Fibroblast of villous mesenchyme (primary cell): ENCODE results near the gene LRRC58. TPM values are rescaled to one million over a fixed set of nuclear protein-coding genes. Genes with fewer than 3 reads are reported as not detected.

Experiments
- DNase-seq: peaks from one replicate; pipeline ENCODE4 v3.0.0-alpha.2; 2010; ENCODE audit warnings: low read depth
- H3K4me3 ChIP-seq: 2 replicates; pipeline ENCODE4 v1.5.1; 2011; ENCODE audit warnings: low read depth, mild to moderate bottlenecking, low read length
- total RNA-seq: library from RNA; depleted of rRNA; stranded (reverse); fragments of >200 nt; gene quantifications from 2 replicates; pipeline ENCODE4 v1.2.3, GENCODE V29; 2012
- TF ChIP-seq, protein P1 (sequence below): IDR thresholded peaks from 2 replicates; pipeline ENCODE4 v1.5.1; 2012; ENCODE audit warnings: low read depth, mild to moderate bottlenecking, low read length; ENCODE audit not compliant: insufficient read depth

LRRC58 gene
- total RNA-seq, 1 donor: 29.4 TPM

DNA sequence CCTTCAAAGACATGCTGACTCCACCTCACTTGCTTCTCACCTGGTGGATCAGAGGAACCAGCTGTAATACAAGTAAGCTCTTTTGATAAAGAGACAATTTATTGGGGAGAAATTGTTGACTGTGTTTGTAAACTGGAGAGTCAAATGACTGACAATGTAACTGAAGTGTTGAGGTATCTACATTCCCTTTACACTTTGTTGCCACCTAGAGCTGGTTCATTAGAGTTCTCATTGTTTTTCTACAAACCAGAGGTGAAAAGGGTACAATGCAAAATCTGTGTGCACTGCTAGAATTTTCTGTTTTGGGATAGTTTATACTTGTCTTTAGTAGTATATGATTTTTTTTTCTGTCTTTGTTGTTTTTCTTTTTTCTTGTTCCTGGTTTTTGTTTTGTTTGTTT, 8.7 kb upstream of the LRRC58 start:
- TF ChIP-seq, protein P1, sequence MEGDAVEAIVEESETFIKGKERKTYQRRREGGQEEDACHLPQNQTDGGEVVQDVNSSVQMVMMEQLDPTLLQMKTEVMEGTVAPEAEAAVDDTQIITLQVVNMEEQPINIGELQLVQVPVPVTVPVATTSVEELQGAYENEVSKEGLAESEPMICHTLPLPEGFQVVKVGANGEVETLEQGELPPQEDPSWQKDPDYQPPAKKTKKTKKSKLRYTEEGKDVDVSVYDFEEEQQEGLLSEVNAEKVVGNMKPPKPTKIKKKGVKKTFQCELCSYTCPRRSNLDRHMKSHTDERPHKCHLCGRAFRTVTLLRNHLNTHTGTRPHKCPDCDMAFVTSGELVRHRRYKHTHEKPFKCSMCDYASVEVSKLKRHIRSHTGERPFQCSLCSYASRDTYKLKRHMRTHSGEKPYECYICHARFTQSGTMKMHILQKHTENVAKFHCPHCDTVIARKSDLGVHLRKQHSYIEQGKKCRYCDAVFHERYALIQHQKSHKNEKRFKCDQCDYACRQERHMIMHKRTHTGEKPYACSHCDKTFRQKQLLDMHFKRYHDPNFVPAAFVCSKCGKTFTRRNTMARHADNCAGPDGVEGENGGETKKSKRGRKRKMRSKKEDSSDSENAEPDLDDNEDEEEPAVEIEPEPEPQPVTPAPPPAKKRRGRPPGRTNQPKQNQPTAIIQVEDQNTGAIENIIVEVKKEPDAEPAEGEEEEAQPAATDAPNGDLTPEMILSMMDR: no peak
- no peak overlapping the region for H3K4me3 ChIP-seq
- no peak for DNase-seq

DNA sequence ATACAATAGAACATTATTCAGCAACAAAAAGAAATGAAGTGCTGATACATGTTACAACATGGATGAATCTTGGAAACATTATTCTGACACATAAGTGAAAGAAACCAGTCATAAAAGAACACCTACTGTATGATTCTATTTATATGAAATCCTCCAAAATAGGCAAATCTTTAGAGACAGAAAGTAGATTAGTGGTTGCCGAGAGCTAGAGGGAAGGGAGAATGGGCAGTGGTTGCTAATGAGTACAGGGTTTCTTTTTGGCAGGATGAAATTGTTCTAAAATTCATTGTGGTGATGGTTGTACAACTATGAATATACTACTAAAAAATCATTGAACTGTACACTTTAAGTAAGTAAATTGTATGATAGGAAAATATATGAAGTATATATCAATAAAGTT, 6.3 kb upstream of the LRRC58 start:
- DNase-seq: no peak
- H3K4me3 ChIP-seq: no peak overlapping the region
- TF ChIP-seq, protein P1: no peak

DNA sequence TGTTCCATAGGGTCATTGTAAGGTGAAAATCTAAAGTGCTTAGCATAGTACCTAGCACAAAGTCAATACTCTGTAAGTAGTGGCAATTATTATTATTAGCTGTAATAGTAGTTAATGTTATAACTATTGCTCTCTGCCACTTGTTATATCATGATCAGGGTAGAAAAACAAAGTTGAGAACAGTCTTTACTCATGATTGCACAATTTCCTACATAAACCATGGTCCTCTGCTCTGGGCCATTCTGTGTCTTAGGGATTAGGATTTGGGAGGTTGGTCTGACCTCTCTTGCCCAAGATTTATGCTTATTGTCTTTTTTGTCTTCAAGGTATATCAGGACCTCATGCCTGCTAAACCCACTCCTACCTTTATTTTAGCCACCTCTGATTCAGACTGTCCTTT, 4.3 kb upstream of the LRRC58 start:
- H3K4me3 ChIP-seq: no peak overlapping the region
- peak; percentile 13 for DNase-seq
- TF ChIP-seq, protein P1: no peak

DNA sequence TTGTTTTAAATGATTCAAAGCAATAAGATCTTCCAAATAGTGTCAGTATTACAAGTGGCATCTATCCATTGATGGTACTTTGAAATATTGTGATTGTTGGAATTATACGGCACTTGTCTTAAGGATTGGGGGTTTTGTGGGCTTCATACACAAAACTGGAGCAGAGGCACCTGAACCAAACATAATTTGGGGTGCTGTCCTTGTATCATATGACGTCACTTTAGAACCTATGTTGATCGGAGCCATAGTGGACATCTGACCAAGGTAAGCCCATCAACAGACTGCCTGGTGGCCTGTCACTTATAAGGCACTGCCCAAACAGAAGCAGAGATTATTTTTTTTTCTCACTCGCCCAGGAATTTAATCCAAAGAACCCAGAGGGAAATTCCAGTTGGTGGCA, 2.9 kb upstream of the LRRC58 start:
- no peak overlapping the region for H3K4me3 ChIP-seq
- TF ChIP-seq, protein P1: no peak
- DNase-seq: no peak

DNA sequence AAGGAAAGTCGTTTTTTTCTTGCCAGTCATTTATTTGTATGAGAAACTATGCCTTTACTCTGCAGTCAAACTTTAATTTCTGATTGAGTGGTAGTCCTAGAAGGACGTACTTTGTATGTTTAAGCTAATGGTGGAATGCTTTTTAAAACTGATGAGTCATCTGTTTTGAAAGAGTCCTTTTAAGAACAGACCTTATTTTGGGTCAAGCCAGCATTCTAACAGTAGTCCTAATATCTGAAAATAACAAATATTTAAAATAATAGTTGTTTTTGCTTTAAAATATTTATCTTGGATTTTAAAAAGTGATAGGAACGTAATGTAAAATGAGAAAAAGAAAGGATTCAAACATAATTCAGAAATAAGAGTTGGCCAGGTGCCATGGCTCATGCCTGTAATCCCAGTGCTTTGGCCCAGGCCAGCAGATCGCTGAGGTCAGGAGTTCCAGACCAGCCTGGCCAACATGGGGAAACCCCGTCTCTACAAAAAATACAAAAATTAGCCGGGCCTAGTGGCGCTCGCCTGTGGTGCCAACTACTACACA, 1.3 kb upstream of the LRRC58 start:
- H3K4me3 ChIP-seq: peak overlapping the region; percentile 80
- peak; percentile 87 for DNase-seq
- TF ChIP-seq, protein P1: no peak

DNA sequence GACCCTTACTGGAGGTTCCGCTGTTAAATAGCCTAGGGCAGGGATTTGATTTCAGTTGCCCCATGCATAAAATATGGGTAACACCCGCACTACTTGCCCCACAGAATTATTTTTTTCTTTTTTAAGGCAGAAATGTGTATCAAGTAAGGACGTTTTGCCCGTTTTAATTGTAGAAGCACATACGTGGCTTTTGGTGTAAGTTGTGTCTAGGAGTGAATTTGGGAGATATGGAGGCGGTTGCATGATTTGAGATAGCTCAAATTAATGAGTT, 636 bp upstream of the LRRC58 start:
- no peak for DNase-seq
- TF ChIP-seq, protein P1: no peak
- peak overlapping the region; percentile 80 for H3K4me3 ChIP-seq
